ENCODE results near the gene AATF.

The AATF gene

GRCh38 chr17:37081287-37081686, 132.5 kb downstream of the AATF start:
- no peak for DNase-seq (ENCODE audit: low spot score)

DNA sequence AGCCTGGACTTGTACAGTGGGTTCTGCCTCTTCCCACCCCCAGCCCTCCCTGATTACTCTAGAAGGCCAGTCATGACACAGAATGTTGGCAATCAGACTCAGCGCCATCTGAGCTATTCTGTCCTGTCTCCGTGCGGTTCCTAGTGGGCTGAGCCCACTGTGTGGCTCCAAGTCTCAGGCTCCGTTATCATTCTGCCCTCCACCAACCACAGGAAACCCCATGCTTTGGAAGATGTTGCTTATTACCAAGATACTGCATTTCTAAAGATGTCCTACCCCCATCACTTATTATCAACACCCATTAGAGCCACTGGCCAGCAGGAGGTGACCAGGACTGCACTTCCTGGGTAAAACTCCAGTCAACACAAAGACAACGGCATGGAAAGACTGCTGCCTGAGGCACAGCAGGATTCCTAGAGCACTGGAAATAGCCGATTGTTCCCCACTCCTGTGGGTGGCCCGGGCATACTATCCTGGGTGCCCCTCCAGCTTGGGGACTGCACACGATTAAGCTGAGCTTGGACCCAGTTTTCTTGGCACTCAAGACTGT, 133.6 kb downstream of the AATF start:
- no peak for DNase-seq (ENCODE audit: low spot score)

- no peak for DNase-seq (ENCODE audit: low spot score)
Measured at GRCh38 chr17:37082985-37083384, 134.2 kb downstream of the AATF start.

DNA sequence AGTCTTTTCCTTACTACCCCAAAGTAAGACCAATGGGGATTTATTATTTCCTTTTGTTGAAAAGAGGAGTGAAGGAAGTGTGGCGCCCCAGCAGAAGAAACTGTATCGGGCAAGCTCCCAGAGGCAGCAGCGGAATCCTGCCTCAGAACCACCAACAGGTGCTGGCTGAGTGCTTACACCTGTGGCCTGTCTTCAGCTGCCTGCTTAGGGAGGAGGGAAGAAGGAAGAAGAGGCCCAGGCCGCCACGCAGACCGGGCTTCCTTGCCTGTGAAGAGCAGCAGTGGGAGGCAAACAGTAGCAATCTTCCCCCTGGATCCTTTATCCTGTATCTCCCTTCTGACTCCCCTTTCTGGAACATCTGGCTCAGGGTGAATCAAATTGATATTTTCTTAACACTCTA, 134.7 kb downstream of the AATF start:
- DNase-seq (ENCODE audit: low spot score), result no peak

- DNase-seq (ENCODE audit: low spot score), result no peak
Measured at GRCh38 chr17:37084372-37084771, 135.6 kb downstream of the AATF start.

GRCh38 chr17:37086334-37086733, 137.6 kb downstream of the AATF start:
- DNase-seq (ENCODE audit: low spot score), result no peak

- no peak for DNase-seq (ENCODE audit: low spot score)
Measured at GRCh38 chr17:37086948-37087347, 138.2 kb downstream of the AATF start.

DNA sequence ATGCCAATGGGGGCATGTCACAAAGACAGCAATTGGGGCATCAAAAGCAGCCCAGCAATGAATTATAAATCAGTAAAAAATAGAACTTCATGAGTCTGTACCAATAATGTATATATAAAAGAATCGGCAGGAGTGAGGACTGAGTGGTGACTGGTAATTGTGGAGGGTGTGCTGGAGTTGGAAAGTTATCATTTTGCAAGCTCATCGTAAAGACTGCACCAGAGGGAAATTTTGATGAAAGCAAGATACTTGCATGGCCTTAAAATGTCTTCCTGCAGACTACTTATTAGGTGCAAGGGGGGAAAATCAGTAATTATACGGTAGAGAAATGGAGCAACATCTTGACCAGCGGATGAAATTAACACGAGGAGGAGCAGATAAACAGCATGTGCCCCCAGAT, 138.9 kb downstream of the AATF start:
- no peak for DNase-seq (ENCODE audit: low spot score)

DNA sequence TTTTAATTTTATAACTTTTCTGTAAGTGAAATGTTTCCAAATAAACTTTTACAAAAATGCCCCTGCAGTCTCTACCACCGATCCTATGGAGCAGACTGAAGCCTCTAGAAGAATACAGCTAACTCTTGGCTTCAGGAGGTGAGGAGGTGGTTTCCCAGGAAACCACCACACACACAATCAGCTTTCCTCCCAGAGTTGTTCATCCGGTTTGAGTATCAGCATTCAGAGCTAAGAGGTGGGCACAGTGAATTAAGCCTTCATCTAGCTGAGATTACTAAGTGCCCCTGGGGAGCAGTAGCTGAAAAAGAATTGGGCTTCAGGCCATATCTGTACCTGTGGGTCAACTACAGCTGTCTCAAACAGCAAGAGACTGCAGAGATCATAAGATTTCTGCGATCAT, 139.7 kb downstream of the AATF start:
- DNase-seq (ENCODE audit: low spot score), result peak; percentile 75

GRCh38 chr17:37088913-37089312, 140.2 kb downstream of the AATF start:
- DNase-seq (ENCODE audit: low spot score), result no peak

- DNase-seq (ENCODE audit: low spot score), result peak; percentile 30
Measured at GRCh38 chr17:37089956-37090355, 141.2 kb downstream of the AATF start.

DNA sequence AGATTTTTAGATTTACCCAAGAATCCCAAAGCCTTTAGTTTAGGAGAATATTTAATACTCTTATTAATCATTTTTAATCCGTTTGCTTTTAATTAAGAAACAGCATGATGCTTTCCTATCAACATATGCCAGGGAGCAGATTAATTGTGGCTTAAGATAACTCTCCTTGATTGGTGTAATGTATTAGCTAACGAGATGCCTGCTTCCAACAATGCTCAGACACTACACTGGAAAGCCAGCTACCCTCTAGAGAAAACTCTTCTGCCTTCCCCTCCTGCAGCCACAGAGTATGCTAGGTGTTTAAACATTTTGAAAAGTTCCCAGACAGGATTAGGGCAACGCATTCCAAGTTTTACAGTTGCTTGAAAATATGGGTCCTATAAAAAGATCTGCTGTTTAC, 142.2 kb downstream of the AATF start:
- DNase-seq (ENCODE audit: low spot score), result no peak

DNA sequence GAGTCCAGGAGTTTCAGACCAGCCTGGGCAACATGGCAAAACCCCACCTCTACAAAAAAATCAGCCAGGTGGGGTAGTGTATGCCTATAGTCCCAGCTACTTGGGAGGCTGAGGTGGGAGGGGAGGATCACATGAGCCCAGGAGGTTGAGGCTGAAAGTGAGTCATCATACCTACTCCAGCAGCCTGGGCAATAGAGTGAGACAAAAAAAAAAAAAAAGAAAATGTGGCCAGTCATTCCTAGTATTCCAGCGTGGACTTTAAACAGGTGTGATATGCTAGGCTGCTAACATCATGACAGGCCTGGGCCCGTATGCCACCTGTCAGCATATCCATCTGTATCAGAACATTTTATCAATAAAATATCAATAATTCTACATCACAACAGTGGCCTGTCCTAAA, 143.3 kb downstream of the AATF start:
- DNase-seq (ENCODE audit: low spot score), result no peak

GRCh38 chr17:37092701-37093100, 143.9 kb downstream of the AATF start:
- no peak for DNase-seq (ENCODE audit: low spot score)

DNA sequence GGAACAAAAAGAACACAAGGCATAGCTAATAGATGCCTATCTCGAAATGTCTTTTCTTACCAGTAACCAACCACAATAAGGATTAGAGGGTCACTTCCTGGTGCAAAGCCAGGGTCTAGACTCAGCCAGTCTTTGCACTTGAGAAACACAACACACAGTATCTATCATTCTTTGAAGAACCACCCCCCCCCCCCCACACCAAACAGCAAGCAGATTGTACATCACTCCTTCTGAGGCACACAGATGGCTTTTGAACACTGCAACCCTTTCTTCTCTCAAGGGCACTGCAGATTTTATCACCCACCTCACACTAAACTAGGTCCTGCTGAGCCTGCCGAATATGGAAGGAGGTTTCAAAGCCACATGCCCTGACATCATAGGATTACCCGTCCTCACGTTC, 145.6 kb downstream of the AATF start:
- peak; percentile 79 for DNase-seq (ENCODE audit: low spot score)

- no peak for DNase-seq (ENCODE audit: low spot score)
Measured at GRCh38 chr17:37096071-37096470, 147.3 kb downstream of the AATF start.

GRCh38 chr17:37097154-37097553, 148.4 kb downstream of the AATF start:
- DNase-seq (ENCODE audit: low spot score), result no peak

GRCh38 chr17:37098152-37098551, 149.4 kb downstream of the AATF start:
- no peak for DNase-seq (ENCODE audit: low spot score)

GRCh38 chr17:37098910-37099664, 150.3 kb downstream of the AATF start:
- no peak for DNase-seq (ENCODE audit: low spot score)

- no peak for DNase-seq (ENCODE audit: low spot score)
Measured at GRCh38 chr17:37100231-37100630, 151.5 kb downstream of the AATF start.

- DNase-seq (ENCODE audit: low spot score), result no peak
Measured at GRCh38 chr17:37101306-37101705, 152.6 kb downstream of the AATF start.

GRCh38 chr17:37103231-37103630, 154.5 kb downstream of the AATF start:
- no peak for DNase-seq (ENCODE audit: low spot score)

- no peak for DNase-seq (ENCODE audit: low spot score)
Measured at GRCh38 chr17:37106049-37106448, 157.3 kb downstream of the AATF start.
